HL-60/S4 treated with retinoic acid at 250 ng/mL for 4 days and 3 days (cell line): ENCODE data around the gene UGT1A7.

Source experiments
- in situ Hi-C: fragments of 300-500 bp; cut with MboI; formaldehyde crosslinking; loops from 2 replicates; pipeline ENCODE4 v1.7.0; 2022; ENCODE audit warnings: low sequenced_read_pairs

Gene UGT1A7

DNA sequence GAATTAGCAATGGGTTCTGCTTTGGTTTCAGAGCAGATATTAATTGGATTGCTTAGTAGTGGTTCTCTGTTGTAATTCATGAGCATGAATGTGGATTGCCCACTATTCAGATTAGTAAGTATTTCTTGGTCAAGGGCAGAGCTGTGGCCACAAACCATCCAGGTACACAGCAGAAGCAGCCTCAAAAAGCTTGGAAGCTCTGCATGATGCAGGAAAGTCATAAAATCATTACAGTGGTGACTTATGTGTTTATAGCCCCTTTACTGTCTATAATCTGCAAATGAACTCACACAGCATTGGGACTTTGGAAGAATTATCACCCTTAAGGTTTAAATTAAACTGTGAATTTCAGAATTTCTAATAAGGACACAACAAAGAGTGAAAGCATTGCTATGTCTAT lies 76.4 kb downstream of the UGT1A7 start:
- in situ Hi-C loops, result no loop called here

DNA sequence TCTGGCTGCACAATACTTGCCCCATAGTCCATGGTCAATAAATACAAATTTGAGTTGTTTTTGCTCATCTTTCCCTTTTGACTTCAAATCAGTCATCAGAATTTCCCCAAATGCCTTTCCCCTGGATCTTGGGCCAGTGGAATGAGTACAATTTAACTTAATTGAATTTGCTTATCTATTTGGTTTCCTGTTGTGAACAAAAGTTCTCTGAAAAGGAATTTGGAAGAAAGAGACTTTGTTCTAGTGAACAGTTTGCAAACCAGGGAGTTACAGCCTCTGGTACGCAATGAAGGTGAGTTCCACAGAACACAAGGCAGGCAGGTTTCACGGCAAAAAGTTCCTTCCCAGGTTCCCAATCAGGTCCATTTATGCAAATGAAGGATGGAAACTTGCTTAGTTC lies 77.1 kb downstream of the UGT1A7 start:
- in situ Hi-C loops, result no loop called here

DNA sequence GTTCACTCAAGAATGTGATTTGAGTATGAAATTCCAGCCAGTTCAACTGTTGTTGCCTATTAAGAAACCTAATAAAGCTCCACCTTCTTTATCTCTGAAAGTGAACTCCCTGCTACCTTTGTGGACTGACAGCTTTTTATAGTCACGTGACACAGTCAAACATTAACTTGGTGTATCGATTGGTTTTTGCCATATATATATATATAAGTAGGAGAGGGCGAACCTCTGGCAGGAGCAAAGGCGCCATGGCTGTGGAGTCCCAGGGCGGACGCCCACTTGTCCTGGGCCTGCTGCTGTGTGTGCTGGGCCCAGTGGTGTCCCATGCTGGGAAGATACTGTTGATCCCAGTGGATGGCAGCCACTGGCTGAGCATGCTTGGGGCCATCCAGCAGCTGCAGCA lies 78.3 kb downstream of the UGT1A7 start, which contains the start of gene UGT1A1:
TSS of gene UGT1A1 (plus strand) at position 228 of the 400 bp plus-strand sequence. CDS start at position 246, 18 bp downstream.
- in situ Hi-C loops, result no loop called here

GRCh38 chr2:233761040-233761769 lies 79.5 kb downstream of the UGT1A7 start:
- in situ Hi-C loops, result no loop called here

GRCh38 chr2:233764264-233764663 lies 82.6 kb downstream of the UGT1A7 start:
- in situ Hi-C loops, result no loop called here

GRCh38 chr2:233764761-233765160 lies 83.1 kb downstream of the UGT1A7 start:
- in situ Hi-C loops, result no loop called here

DNA sequence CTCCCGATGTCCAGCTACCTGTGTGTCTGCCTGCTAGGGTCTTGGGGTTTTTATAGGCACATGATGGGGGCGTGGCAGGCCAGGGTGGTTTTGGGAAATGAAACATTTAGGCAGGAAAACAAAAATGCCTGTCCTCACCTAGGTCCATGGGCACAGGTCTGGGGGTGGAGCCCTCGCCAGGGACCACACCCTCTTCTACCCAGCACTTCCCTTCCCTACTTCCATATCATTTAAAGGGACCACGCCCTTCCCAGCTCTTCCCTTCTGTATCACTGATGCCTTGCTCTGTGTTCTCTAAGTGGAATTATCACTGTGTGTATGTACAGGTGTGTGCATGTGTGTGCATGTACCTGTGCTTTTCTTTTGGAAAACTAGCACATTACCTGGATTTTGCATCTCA lies 84.7 kb downstream of the UGT1A7 start:
- in situ Hi-C loops, result no loop called here

GRCh38 chr2:233768076-233768475 lies 86.4 kb downstream of the UGT1A7 start:
- in situ Hi-C loops, result no loop called here

GRCh38 chr2:233769260-233769659 lies 87.6 kb downstream of the UGT1A7 start:
- in situ Hi-C loops, result no loop called here

GRCh38 chr2:233772153-233772552 lies 90.5 kb downstream of the UGT1A7 start:
- in situ Hi-C loops, result no loop called here

DNA sequence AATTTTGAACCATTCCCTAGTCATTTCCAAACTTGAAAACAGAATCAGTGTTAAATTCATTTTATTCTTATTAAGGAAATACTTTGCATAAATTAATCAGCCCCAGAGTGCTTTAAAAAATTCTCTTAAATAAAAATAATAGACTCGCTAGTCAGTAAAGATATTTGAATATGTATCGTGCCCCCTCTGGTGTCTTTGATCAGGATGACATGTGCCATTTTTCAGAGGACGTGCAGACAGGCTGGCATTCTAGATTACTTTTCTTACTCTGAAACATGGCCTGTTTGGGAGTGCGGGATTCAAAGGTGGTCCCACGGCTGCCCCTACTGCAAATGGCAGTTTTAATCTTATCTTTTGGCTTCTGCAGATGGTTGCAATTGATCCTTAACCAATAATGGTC lies 90.9 kb downstream of the UGT1A7 start:
- in situ Hi-C loops, result no loop called here

DNA sequence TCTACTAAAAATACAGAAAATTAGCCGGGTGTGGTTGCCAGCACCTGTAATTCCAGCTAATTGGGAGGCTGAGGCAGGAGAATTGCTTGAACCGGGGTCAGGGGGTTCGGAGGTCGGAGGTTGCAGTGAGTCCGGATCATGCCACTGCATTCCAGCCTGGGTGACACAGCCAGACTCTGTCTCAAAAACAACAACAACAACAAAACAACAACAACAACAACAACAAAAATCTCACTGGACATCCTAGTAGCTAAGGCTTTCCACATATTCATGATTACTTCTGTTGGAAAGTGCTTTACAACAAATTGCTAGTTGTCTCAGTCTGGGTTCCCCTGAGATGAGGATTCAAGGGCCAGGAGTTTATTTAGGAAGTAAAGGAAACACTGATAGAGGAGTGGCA lies 92.2 kb downstream of the UGT1A7 start:
- in situ Hi-C loops, result no loop called here

DNA sequence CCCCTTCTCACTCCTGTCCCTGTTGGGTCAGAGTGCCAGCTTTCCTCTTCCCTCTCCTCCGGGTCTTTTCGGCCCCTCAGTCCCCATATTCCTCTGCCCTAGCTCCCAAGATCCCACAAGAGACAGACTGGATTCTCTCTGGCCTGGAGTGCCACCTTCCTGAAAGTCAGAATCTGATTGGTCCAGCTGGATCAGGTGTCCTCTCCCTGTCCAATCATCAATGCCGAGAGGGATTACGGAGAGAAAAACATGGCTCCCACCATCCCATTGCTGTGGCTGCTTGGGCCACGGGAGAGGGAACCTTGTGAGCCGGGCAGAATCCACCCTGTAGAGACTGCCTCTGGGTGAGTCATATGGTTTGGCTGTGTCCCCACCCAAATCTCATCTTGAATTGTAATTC lies 93.7 kb downstream of the UGT1A7 start:
- in situ Hi-C loops, result no loop called here

DNA sequence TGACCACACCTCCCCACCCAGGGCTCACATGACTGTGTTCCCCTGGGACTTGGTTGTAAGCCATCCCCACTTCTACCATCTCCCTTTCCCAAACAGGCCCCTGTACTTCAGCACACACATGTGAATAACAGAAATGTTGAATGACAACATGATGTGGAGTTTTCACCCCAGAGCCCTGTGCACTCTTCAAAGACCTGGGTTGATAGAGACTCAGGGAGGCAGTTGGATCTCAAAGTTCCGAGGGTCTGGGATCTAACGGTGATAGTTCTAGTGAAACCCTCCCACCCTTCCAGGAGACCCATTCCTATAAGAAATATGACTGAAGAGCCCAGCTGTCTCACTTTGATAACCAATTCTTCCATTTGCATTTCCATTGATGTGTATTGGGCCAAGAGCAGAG lies 96.3 kb downstream of the UGT1A7 start, which contains the start of gene MROH2A:
TSS of gene MROH2A (plus strand) at position 301 of the 400 bp plus-strand sequence. CDS start 1,029 bp downstream, outside the sequence.
- in situ Hi-C loops, result no loop called here

- in situ Hi-C loops, result no loop called here
These were observed 98.0 kb downstream of the UGT1A7 start for GRCh38 chr2:233779722-233780121.

GRCh38 chr2:233780771-233781170 lies 99.1 kb downstream of the UGT1A7 start:
- in situ Hi-C loops, result no loop called here

- in situ Hi-C loops, result no loop called here
These were observed 107.9 kb downstream of the UGT1A7 start for GRCh38 chr2:233789554-233789953.

DNA sequence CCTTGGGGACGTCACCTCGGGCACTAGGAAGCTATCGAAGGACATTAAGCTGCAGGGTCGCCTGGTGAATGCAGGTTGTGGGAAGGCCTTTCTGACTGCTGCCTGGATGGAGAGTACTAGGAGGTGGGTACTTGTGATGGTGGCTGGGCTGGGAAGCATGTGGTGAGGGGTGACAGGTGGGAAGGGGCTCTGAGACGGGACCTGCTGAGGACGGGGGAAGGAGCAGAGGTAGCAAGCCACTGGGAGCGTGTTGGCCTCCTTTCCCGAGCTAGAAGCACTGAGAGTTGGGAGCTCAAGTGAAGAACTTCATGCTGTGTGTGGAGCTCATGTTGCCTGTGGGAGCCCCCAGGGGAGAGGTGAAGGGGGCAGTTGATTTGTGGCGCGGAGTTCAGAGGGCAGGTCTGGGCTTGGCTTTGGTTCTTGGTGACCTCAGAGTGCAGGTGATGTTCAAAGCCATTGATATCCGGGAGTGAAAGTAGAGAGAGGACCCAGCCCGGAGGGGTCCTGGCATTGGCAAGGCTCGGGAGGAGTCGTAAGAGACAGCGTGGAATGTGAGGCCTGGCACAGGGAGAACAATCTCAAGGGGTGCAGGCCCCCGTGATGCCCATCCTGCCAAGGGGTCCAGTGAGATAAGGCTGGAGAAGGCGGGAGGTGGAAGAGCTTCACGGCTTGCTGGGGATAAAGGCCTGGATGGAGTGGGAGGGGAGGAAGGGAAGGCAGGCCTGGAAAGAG lies 109.6 kb downstream of the UGT1A7 start:
- in situ Hi-C loops, result no loop called here

GRCh38 chr2:233791883-233792329 lies 110.2 kb downstream of the UGT1A7 start:
- in situ Hi-C loops, result no loop called here

GRCh38 chr2:233792720-233793119 lies 111.0 kb downstream of the UGT1A7 start:
- in situ Hi-C loops, result no loop called here

DNA sequence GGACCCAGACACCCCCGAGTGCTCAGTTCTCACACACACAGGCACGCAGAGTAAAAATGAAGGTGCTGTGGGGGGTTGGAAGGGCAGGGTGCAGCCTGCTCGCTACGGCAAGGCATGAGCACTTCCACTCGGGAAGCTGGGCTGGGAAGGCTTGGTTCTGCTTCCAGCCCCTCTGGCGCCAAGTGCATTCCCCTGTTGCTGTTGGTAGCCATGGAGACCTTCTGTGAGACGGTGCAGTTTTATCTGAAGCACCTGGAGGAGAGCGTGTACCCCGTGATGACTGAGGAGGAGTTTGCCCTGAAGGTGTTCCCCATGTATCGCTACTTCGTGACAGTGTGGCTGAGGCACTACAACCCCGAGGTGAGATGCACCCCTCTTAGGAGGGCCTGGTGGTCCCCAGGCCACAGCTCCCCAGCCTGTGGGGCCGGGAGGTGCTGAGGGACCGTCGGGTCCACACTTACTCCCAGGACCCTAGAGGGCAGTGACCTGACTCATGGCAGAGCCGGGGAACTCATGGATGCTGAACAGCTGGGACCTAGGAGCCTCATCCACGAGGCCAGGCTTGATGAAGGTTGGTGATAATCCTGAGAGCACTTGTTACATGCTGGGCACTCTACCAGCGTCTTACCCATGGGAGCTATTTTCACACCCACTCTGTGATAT lies 111.9 kb downstream of the UGT1A7 start:
- in situ Hi-C loops, result no loop called here
